Transverse colon (tissue), 4 donors: Measurements from ENCODE around the gene C15orf62. TPM values are rescaled to one million over a fixed set of nuclear protein-coding genes. Genes with fewer than 3 reads are reported as not detected.

Experiments
- DNase-seq: peaks from one replicate; pipeline ENCODE4 v3.0.0-alpha.2; 2019
- H3K27ac ChIP-seq, 4 donors: fragments of 200-600 bp; sonication (generic); 2 replicates each; pipeline ENCODE4 v1.5.1; 2016 to 2018; ENCODE audit warnings: inconsistent platforms in 4 of 4
- H3K27me3 ChIP-seq: fragments of 200-600 bp; sonication (generic); 2 replicates; pipeline ENCODE4 v1.5.1; 2017; ENCODE audit warnings: inconsistent platforms
- H3K36me3 ChIP-seq, 4 donors: fragments of 200-600 bp; sonication (generic); 2 replicates each; pipeline ENCODE4 v1.5.1; 2017 to 2019; ENCODE audit warnings: inconsistent platforms in 4 of 4
- H3K4me1 ChIP-seq, 4 donors: fragments of 200-600 bp; sonication (generic); 2 replicates each; pipeline ENCODE4 v1.5.1; 2017 to 2020; ENCODE audit warnings: inconsistent platforms in 4 of 4
- H3K4me3 ChIP-seq, 4 donors: fragments of 200-600 bp; sonication (generic); 1 replicate in 1 of 4; 2 replicates in 3 of 4; pipeline versions ENCODE4 v1.5.1 to v1.6.1; 2017 to 2019; ENCODE audit warnings: inconsistent platforms in 4 of 4
- H3K9me3 ChIP-seq, 2 donors: fragments of 200-600 bp; sonication (generic); 2 replicates each; pipeline ENCODE4 v1.5.1; 2017 to 2019; ENCODE audit warnings: inconsistent platforms in 2 of 2
- CTCF ChIP-seq, 5 experiments: fragments of 200-600 bp in 3 of 5; fragments of 450-650 bp in 2 of 5; sonication (generic) in 3 of 5; IDR thresholded peaks; 1 replicate in 2 of 5; 2 replicates in 3 of 5; pipeline ENCODE4 v1.5.1; 2016 to 2017; ENCODE audit warnings: antibody characterized with exemption in 5 of 5, inconsistent platforms in 3 of 5, mild to moderate bottlenecking in 2 of 5, moderate library complexity in 1 of 5
- EP300 ChIP-seq: sonication (generic); formaldehyde crosslinking; IDR thresholded peaks from one replicate; pipeline ENCODE4 v1.6.1; 2017; ENCODE audit warnings: antibody characterized with exemption, low read depth
- POLR2A ChIP-seq: fragments of 450-650 bp; IDR thresholded peaks from one replicate; pipeline ENCODE4 v1.6.1; 2016; ENCODE audit warnings: antibody characterized with exemption, mild to moderate bottlenecking, moderate library complexity
- POLR2AphosphoS5 ChIP-seq, 3 donors: sonication (generic); formaldehyde crosslinking; IDR thresholded peaks; one replicate each; pipeline ENCODE4 v1.6.1; 2016; ENCODE audit warnings: antibody characterized with exemption in 3 of 3
- WGBS, 2 donors: methylation state at CpG; one replicate each; pipeline ENCODE4 v1.1.5; 2018; ENCODE audit warnings: low coverage in 1 of 2; 5-methylcytosine and 5-hydroxymethylcytosine counted together
- in situ Hi-C, 4 donors: fragments of 200-750 bp; cut with MboI; loops; one replicate each; pipeline versions ENCODE4 v1.15.0 to v1.15.1; 2017; ENCODE audit warnings: low sequenced_read_pairs in 3 of 4, low pct_ligation_motif_present in 1 of 4, low pct_unique_long_range_greater_than_20kb in 1 of 4
- intact Hi-C: fragments of 100-400 bp; cut with DNase I; formaldehyde crosslinking; loops from one replicate; pipeline ENCODE4 v1.15.1; 2023; ENCODE audit warnings: low total_unique reads
- total RNA-seq, 4 donors: library from RNA; depleted of rRNA; stranded (reverse); fragments of >200 nt; gene quantifications; one replicate each; pipeline ENCODE4 v1.1.0, GENCODE V29; 2016

The C15orf62 gene
- total RNA-seq, 4 donors from 2014 or later = 0.14 to 0.32 TPM; not detected in 2

DNA sequence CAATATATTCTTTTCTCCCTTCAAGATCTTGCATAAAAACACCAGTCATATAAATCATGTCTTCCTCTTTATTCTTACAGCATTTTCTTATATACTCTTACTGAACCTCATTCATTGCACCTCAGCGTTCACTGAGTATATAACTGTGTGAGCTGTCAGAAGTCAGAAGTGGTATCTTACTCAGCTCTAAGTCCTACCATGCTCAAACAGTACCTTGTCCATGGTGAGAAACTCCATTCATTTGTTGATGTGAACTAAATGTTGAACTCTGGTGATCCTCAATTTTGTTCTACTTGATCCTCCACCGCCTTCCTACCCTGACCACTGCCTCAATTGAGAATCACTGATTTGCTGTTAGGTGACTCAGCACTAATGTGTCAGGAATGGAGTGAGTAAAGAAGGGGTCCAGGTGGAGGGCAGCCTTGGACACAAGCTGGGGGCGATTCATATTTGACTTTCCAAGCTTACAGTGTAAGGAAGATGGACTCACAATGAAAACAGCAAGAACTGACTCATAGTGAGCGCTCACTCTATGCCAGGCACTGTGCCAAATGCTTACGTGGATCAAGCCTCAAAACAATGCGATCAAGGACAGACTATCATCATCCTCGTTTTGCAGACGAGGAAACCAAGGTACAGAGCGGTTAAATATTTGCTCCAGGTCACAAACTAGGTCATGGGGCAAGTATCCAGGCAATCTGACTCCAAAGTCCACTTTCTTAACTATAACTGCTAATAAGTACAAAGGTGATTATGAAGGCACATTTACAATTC lies 23.6 kb downstream of the C15orf62 start:
- TF ChIP-seq POLR2AphosphoS5 (IDR thresholded peaks at IDR 0.05) = peak in 2 of 3 donors; percentile 68 to 72
- no peak for TF ChIP-seq CTCF (IDR thresholded peaks at IDR 0.05)
- TF ChIP-seq EP300 = peak; percentile 57
- H3K4me3 ChIP-seq = no peak overlapping the region
- peak; percentile 87 for DNase-seq
- H3K36me3 ChIP-seq = no peaks in the 10 kb centered on the region
- no peaks in the 10 kb centered on the region for H3K27me3 ChIP-seq
- in situ Hi-C loops (no loop called here), intact Hi-C loops (no loop called here)
- peak overlapping the region; percentile 67 to 78 (median 76) for H3K27ac ChIP-seq
- no peaks in the 10 kb centered on the region for H3K9me3 ChIP-seq
- WGBS, 2 donors = 60 to 83% methylated on average over 1 to 9 of the region's 9 CpGs
- H3K4me1 ChIP-seq = peaks cover 0 to 77% (median 34%) of the 10 kb centered on the region in 4 donors

DNA sequence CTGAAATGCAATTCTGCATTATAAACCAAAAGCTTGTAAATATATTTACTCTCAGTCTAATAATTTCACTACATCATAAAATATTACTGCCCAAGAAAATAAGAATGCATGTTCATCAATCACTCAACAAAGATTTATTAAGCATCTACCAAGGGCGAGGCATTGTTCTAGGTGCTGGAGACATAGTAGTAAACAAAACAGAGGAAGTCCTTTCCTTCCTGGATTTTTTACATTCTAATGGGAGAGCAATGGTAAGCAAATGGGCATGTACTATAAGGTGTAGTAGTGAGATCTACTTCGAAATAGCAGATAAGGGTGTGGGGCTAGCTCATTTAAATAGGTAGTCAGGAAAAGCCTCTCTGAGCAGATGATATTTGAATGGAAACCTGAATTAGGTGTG lies 26.3 kb downstream of the C15orf62 start:
- no peak for TF ChIP-seq POLR2A
- TF ChIP-seq EP300 = no peak
- no peak for TF ChIP-seq CTCF (IDR thresholded peaks at IDR 0.05)
- TF ChIP-seq POLR2AphosphoS5 (IDR thresholded peaks at IDR 0.05) = no peak
- Histone ChIP-seq H3K27me3 (no peaks in the 10 kb centered on the region), H3K4me1 (peaks cover 0 to 61% (median 20%) of the 10 kb centered on the region in 4 donors), H3K4me3 (no peak overlapping the region), H3K36me3 (no peaks in the 10 kb centered on the region), H3K27ac (peak overlapping the region in 3 of 4 donors; percentile 2 to 78 (median 77)), H3K9me3 (no peaks in the 10 kb centered on the region)
- 75 to 82% methylated on average over 2 of the region's 2 CpGs for WGBS, 2 donors
- in situ Hi-C loops (no loop called here), intact Hi-C loops (no loop called here)
- DNase-seq = no peak

DNA sequence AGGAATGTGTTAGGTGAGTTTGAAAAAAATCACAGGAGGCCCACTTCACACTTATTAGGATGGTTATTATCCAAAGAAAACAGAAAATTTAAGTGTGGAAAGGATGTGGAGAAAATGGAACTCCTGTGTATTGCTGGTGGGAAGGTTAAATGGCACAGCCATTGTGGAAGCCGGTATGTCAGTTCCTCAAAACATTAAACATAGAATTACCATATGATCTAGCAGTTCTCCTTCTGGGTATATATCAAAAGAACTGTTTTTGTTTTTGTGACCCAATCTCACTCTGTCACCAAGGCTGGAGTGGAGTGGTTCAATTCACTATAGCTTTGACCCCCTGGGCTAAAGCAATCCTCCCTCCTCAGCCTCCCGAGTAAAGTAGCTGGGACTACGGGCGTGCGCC lies 26.7 kb downstream of the C15orf62 start:
- Histone ChIP-seq H3K9me3 (no peaks in the 10 kb centered on the region), H3K4me3 (no peak overlapping the region), H3K36me3 (no peaks in the 10 kb centered on the region), H3K27me3 (no peaks in the 10 kb centered on the region), H3K4me1 (peaks cover 0 to 57% (median 20%) of the 10 kb centered on the region in 4 donors), H3K27ac (peak overlapping the region in 1 of 4 donors; percentile 78)
- no peak for DNase-seq
- intact Hi-C loops (no loop called here), in situ Hi-C loops (no loop called here)
- TF ChIP-seq POLR2AphosphoS5 (IDR thresholded peaks at IDR 0.05) = no peak
- TF ChIP-seq CTCF (IDR thresholded peaks at IDR 0.05) = no peak
- TF ChIP-seq POLR2A = no peak
- TF ChIP-seq EP300 = no peak
- 92 to 100% methylated on average over 5 of the region's 5 CpGs for WGBS, 2 donors

DNA sequence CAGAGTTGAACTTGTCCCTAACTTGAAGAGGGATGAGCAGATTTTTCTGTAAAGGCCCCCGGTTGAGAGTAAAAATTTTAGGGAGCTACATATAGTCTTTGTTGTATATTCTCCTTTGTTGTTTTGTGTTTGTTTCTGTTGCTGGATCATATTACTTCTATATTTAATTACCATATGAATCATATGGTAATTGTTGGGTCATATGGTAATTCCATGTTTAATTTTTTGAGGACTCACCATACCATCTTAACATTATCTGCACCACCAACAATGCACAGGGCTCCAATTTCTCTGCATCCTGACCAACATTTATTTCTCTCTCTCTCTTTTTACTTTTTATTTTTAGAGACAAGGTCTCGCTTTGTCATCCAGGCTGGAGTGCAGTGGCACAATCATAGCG lies 29.7 kb downstream of the C15orf62 start:
- Histone ChIP-seq H3K4me1 (peaks cover 0 to 40% (median 8%) of the 10 kb centered on the region in 4 donors), H3K4me3 (no peak overlapping the region), H3K27ac (no peak overlapping the region), H3K36me3 (no peaks in the 10 kb centered on the region), H3K9me3 (no peaks in the 10 kb centered on the region), H3K27me3 (no peaks in the 10 kb centered on the region)
- in situ Hi-C loops = no loop called here
- WGBS, 2 donors = 94 to 97% methylated on average over 3 of the region's 3 CpGs
- TF ChIP-seq EP300 (no peak), POLR2AphosphoS5 (IDR thresholded peaks at IDR 0.05) (no peak), CTCF (IDR thresholded peaks at IDR 0.05) (no peak), POLR2A (no peak)
- no peak for DNase-seq
- intact Hi-C loops = no loop called here
